SK-N-SH (cell line): Measurements from ENCODE around the gene GABRG3. TPM values are rescaled to one million over a fixed set of nuclear protein-coding genes. Genes with fewer than 3 reads are reported as not detected.

Source experiments
- CTCF ChIA-PET: fragments of 300-600, 350-600 bp; formaldehyde crosslinking; extraction: SDS; loops from one replicate; lab custom pipeline; 2021; lab: Yijun Ruan, JAX
- POLR2A ChIA-PET: fragments of 350-600 bp; sonication (Branson Sonifier 250); formaldehyde crosslinking; extraction: SDS; loops from one replicate; lab custom pipeline; 2020; ENCODE audit warnings: antibody characterized with exemption, inconsistent platforms; lab: Yijun Ruan, JAX
- DNase-seq: peaks from one replicate; pipeline ENCODE4 v3.0.0; 2012
- H2AFZ ChIP-seq: fragments of 200-600 bp; sonication (generic); 2 replicates; pipeline ENCODE4 v1.8.1; 2016; ENCODE audit warnings: antibody characterized with exemption, mild to moderate bottlenecking, low read depth
- H3F3A ChIP-seq: fragments of 200-600 bp; sonication (generic); replicated peaks from 2 replicates; pipeline ENCODE3; 2016; ENCODE audit warnings: antibody characterized with exemption, mild to moderate bottlenecking; ENCODE audit not compliant: insufficient read depth
- H3K27ac ChIP-seq, 2 experiments: fragments of 200-500 bp in 1 of 2; fragments of 200-600 bp in 1 of 2; sonication (Bioruptor generic) in 1 of 2; sonication (generic), shearing (Covaris generic) in 1 of 2; 2 replicates each; pipeline versions ENCODE4 v1.5.1 to v1.6.1; 2014 to 2016; ENCODE audit warnings: low read depth in 2 of 2, inconsistent platforms in 1 of 2, low read length in 1 of 2, mild to moderate bottlenecking in 1 of 2, mixed read lengths in 1 of 2
- H3K27me3 ChIP-seq: fragments of 200-600 bp; sonication (generic), shearing (Covaris generic); 2 replicates; pipeline ENCODE4 v1.6.1; 2016; ENCODE audit warnings: mixed run types; ENCODE audit not compliant: insufficient read depth
- H3K36me3 ChIP-seq, 2 experiments: fragments of 200-500 bp in 1 of 2; fragments of 200-600 bp in 1 of 2; sonication (Bioruptor generic) in 1 of 2; sonication (generic) in 1 of 2; replicated peaks in 1 of 2; 2 replicates each; pipeline versions ENCODE3 to v1.5.1; 2014 to 2016; ENCODE audit warnings: low read length in 1 of 2, mild to moderate bottlenecking in 1 of 2; ENCODE audit not compliant: insufficient read depth in 2 of 2, control insufficient read depth in 1 of 2
- H3K4me1 ChIP-seq, 2 experiments: fragments of 200-500 bp in 1 of 2; fragments of 200-600 bp in 1 of 2; sonication (Bioruptor generic) in 1 of 2; sonication (generic), shearing (Covaris generic) in 1 of 2; 2 replicates each; pipeline versions ENCODE4 v1.5.1 to v1.6.1; 2014 to 2016; ENCODE audit warnings: low read depth in 1 of 2, low read length in 1 of 2, mixed run types in 1 of 2; ENCODE audit not compliant: insufficient read depth in 2 of 2, control insufficient read depth in 1 of 2
- H3K4me2 ChIP-seq: fragments of 200-600 bp; sonication (generic), shearing (Covaris generic); 2 replicates; pipeline ENCODE4 v1.6.1; 2017; ENCODE audit warnings: mixed run types
- H3K4me3 ChIP-seq, 2 experiments: fragments of 200-500 bp in 1 of 2; fragments of 200-600 bp in 1 of 2; sonication (Bioruptor generic) in 1 of 2; sonication (generic), shearing (Covaris generic) in 1 of 2; 2 replicates each; pipeline versions ENCODE4 v1.5.1 to v1.8.1; 2014 to 2016; ENCODE audit warnings: low read depth in 2 of 2, inconsistent platforms in 1 of 2, low read length in 1 of 2, mild to moderate bottlenecking in 1 of 2, mixed read lengths in 1 of 2, moderate library complexity in 1 of 2
- H3K79me2 ChIP-seq: fragments of 200-600 bp; sonication (generic); 2 replicates; pipeline ENCODE4 v1.8.1; 2017; ENCODE audit warnings: mild to moderate bottlenecking; ENCODE audit not compliant: insufficient read depth
- H3K9ac ChIP-seq: fragments of 200-600 bp; sonication (generic); 2 replicates; pipeline ENCODE4 v1.6.1; 2017; ENCODE audit warnings: mixed run types
- H3K9me2 ChIP-seq: fragments of 200-600 bp; sonication (generic); 2 replicates; pipeline ENCODE4 v1.6.1; 2017; ENCODE audit warnings: mixed run types
- H3K9me3 ChIP-seq: fragments of 200-600 bp; sonication (generic); 2 replicates; pipeline ENCODE4 v1.6.1; 2017; ENCODE audit warnings: mixed run types, mild to moderate bottlenecking, moderate library complexity
- H4K20me1 ChIP-seq: fragments of 200-600 bp; sonication (generic); 2 replicates; pipeline ENCODE4 v1.6.1; 2017; ENCODE audit warnings: mild to moderate bottlenecking, mixed run types; ENCODE audit not compliant: insufficient read depth
- ELF1 ChIP-seq: IDR thresholded peaks from 2 replicates; pipeline ENCODE4 v1.4.0; 2012
- FOSL2 ChIP-seq: IDR thresholded peaks from 2 replicates; pipeline ENCODE4 v1.4.0; 2012; ENCODE audit warnings: low read depth, mild to moderate bottlenecking, moderate library complexity, borderline replicate concordance
- FOXJ3 ChIP-seq: sonication (generic); formaldehyde crosslinking; IDR thresholded peaks from 2 replicates; pipeline ENCODE4 v1.5.1; 2020; ENCODE audit warnings: mild to moderate bottlenecking, missing genetic modification reagents
- GABPA ChIP-seq: IDR thresholded peaks from 2 replicates; pipeline ENCODE4 v1.4.0; 2012; ENCODE audit warnings: low read depth, mild to moderate bottlenecking
- GATA2 ChIP-seq: sonication (generic); formaldehyde crosslinking; IDR thresholded peaks from 2 replicates; pipeline ENCODE4 v1.5.0; 2020; ENCODE audit warnings: mild to moderate bottlenecking, missing genetic modification reagents
- JUND ChIP-seq: IDR thresholded peaks from 2 replicates; pipeline ENCODE4 v1.4.0; 2012
- TCF12 ChIP-seq: IDR thresholded peaks from 2 replicates; pipeline ENCODE4 v1.4.0; 2012
- WGBS: methylation state at CpG from one replicate; pipeline ENCODE4 v1.1.6; 2017; ENCODE audit warnings: low lambda C conversion rate; 5-methylcytosine and 5-hydroxymethylcytosine counted together
- polyA plus RNA-seq, 3 experiments: library from polyadenylated mRNA; depleted of rRNA; stranded (reverse); fragments of >200 nt; gene quantifications; 2 replicates each; pipeline ENCODE4 v1.2.3, GENCODE V29; 2012
- TF ChIP-seq, protein P1 (sequence below): IDR thresholded peaks from 2 replicates; pipeline ENCODE4 v1.6.1; 2012; ENCODE audit warnings: mild to moderate bottlenecking, low read depth, low read length, moderate library complexity
- TF ChIP-seq, protein P2 (sequence below): fragments of 150-350 bp; IDR thresholded peaks from 2 replicates; pipeline ENCODE4 v1.6.1; 2016; ENCODE audit warnings: mild to moderate bottlenecking, low read depth, low read length

Gene GABRG3
- polyA plus RNA-seq, 1 of the 3 experiments (the other 2 are of a cell fraction): not detected

GRCh38 chr15:27254055-27254454, 283.1 kb downstream of the GABRG3 start:
- H3K4me3 ChIP-seq: no peak overlapping the region
- no peaks in the 10 kb centered on the region for H4K20me1 ChIP-seq
- no peaks in the 10 kb centered on the region for H3K36me3 ChIP-seq
- H3K4me1 ChIP-seq: peaks cover 0 to 13% of the 10 kb centered on the region in 2 experiments; a peak in 1 of 4 replicates
- CTCF ChIA-PET: no interaction called here
- no peak overlapping the region for H3K4me2 ChIP-seq
- H2AFZ ChIP-seq: no peak overlapping the region
- 50% methylated on average over 9 of the region's 9 CpGs for WGBS
- H3F3A ChIP-seq: no peaks in the 10 kb centered on the region
- no peaks in the 10 kb centered on the region for H3K9me3 ChIP-seq
- H3K27me3 ChIP-seq: no peaks in the 10 kb centered on the region
- TF ChIP-seq JUND: no peak
- TF ChIP-seq, protein P1, sequence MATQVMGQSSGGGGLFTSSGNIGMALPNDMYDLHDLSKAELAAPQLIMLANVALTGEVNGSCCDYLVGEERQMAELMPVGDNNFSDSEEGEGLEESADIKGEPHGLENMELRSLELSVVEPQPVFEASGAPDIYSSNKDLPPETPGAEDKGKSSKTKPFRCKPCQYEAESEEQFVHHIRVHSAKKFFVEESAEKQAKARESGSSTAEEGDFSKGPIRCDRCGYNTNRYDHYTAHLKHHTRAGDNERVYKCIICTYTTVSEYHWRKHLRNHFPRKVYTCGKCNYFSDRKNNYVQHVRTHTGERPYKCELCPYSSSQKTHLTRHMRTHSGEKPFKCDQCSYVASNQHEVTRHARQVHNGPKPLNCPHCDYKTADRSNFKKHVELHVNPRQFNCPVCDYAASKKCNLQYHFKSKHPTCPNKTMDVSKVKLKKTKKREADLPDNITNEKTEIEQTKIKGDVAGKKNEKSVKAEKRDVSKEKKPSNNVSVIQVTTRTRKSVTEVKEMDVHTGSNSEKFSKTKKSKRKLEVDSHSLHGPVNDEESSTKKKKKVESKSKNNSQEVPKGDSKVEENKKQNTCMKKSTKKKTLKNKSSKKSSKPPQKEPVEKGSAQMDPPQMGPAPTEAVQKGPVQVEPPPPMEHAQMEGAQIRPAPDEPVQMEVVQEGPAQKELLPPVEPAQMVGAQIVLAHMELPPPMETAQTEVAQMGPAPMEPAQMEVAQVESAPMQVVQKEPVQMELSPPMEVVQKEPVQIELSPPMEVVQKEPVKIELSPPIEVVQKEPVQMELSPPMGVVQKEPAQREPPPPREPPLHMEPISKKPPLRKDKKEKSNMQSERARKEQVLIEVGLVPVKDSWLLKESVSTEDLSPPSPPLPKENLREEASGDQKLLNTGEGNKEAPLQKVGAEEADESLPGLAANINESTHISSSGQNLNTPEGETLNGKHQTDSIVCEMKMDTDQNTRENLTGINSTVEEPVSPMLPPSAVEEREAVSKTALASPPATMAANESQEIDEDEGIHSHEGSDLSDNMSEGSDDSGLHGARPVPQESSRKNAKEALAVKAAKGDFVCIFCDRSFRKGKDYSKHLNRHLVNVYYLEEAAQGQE: no peak
- POLR2A ChIA-PET: no interaction called here
- DNase-seq: no peak
- no peaks in the 10 kb centered on the region for H3K9me2 ChIP-seq
- no peaks in the 10 kb centered on the region for H3K79me2 ChIP-seq
- H3K27ac ChIP-seq: no peak overlapping the region
- H3K9ac ChIP-seq: no peak overlapping the region

- Histone ChIP-seq H3K9me2 (no peaks in the 10 kb centered on the region), H3K4me1 (peaks cover 0 to 6% of the 10 kb centered on the region in 2 experiments; a peak in 1 of 4 replicates), H3K9ac (no peak overlapping the region), H3K36me3 (no peaks in the 10 kb centered on the region), H3K79me2 (no peaks in the 10 kb centered on the region), H3K27ac (no peak overlapping the region), H3K9me3 (no peaks in the 10 kb centered on the region), H4K20me1 (no peaks in the 10 kb centered on the region), H3K4me3 (no peak overlapping the region), H3K4me2 (no peak overlapping the region), H3F3A (no peaks in the 10 kb centered on the region), H3K27me3 (no peaks in the 10 kb centered on the region), H2AFZ (no peak overlapping the region)
- 45% methylated on average over 2 of the region's 3 CpGs for WGBS
- TF ChIP-seq ELF1 (no peak), FOXJ3 (CRISPR knock-in tag) (no peak), FOSL2 (no peak), GATA2 (CRISPR knock-in tag) (no peak), GABPA (no peak), TCF12 (no peak)
- TF ChIP-seq, protein P2, sequence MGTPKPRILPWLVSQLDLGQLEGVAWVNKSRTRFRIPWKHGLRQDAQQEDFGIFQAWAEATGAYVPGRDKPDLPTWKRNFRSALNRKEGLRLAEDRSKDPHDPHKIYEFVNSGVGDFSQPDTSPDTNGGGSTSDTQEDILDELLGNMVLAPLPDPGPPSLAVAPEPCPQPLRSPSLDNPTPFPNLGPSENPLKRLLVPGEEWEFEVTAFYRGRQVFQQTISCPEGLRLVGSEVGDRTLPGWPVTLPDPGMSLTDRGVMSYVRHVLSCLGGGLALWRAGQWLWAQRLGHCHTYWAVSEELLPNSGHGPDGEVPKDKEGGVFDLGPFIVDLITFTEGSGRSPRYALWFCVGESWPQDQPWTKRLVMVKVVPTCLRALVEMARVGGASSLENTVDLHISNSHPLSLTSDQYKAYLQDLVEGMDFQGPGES: no peak
- ChIA-PET POLR2A (no interaction called here), CTCF (interaction anchor here (1.1 kb wide), 1 partner anchor 196 kb away, joined by 3 read pairs; no protein-coding TSS in a partner anchor)
- DNase-seq: no peak
Observed at GRCh38 chr15:27254801-27255200, 283.8 kb downstream of the GABRG3 start.
